D721Med (cell line): ENCODE measurements around the gene RALA.

ENCODE experiments used
- DNase-seq: peaks from one replicate; pipeline ENCODE4 v3.0.0; 2011; ENCODE audit warnings: low spot score; ENCODE audit not compliant: insufficient read length
- FAIRE-seq: peaks from 2 replicates; lab custom pipeline; 2011; peaks lifted over from hg19 to GRCh38; lab: Jason Lieb, UNC
- CTCF ChIP-seq: IDR thresholded peaks from 2 replicates; pipeline ENCODE4 v1.5.1; 2012; ENCODE audit warnings: mild to moderate bottlenecking, control low read depth; ENCODE audit not compliant: insufficient read depth; ENCODE audit errors: missing control alignments

RALA gene

GRCh38 chr7:39695852-39696586 is 72.6 kb downstream of the RALA start:
- FAIRE-seq = peak; percentile 64
- no peak for TF ChIP-seq CTCF
- DNase-seq = no peak

GRCh38 chr7:39696631-39697030 is 73.3 kb downstream of the RALA start:
- peak; percentile 6 for FAIRE-seq
- DNase-seq = no peak
- TF ChIP-seq CTCF = no peak

- FAIRE-seq = no peak
- TF ChIP-seq CTCF = no peak
- DNase-seq = no peak
Observed at GRCh38 chr7:39697483-39697882, 74.1 kb downstream of the RALA start.

GRCh38 chr7:39700165-39700564 is 76.8 kb downstream of the RALA start:
- DNase-seq = no peak
- FAIRE-seq = no peak
- no peak for TF ChIP-seq CTCF

GRCh38 chr7:39700932-39701331 is 77.6 kb downstream of the RALA start:
- FAIRE-seq (no peak), DNase-seq (no peak)
- TF ChIP-seq CTCF = no peak

- DNase-seq (no peak), FAIRE-seq (no peak)
- no peak for TF ChIP-seq CTCF
Observed at GRCh38 chr7:39702133-39702532, 78.8 kb downstream of the RALA start.

- DNase-seq (no peak), FAIRE-seq (peak; percentile 73)
Observed at GRCh38 chr7:39703144-39703543, 79.8 kb downstream of the RALA start.

More at GRCh38 chr7:39703144-39703543, 79.8 kb downstream of the RALA start:
- no peak for TF ChIP-seq CTCF
